CD4-positive, alpha-beta T cell treated with Interferon alpha-2 for 1 hour (primary cell): ENCODE data around the gene RLN3.
A peak's percentile ranks its signal among the peaks of the same experiment; 100 is the strongest.
"Not testable (repeated sequence)": the region's sequence is repeated elsewhere in the genome, so short reads cannot be mapped to it uniquely, and the experiment has no call there.

Source experiments
- DNase-seq, 2 donors: peaks; one replicate each; pipeline ENCODE4 v3.0.0-alpha.2; 2020 to 2022

Gene RLN3

GRCh38 chr19:14022469-14022868, 5.5 kb upstream of the RLN3 start:
- DNase-seq = no peak

- peak in 1 of 2 donors; percentile 48 for DNase-seq
Measured at GRCh38 chr19:14023404-14024235, 4.3 kb upstream of the RLN3 start.

- not testable (repeated sequence) for DNase-seq
Measured at GRCh38 chr19:14026652-14027192, 1.2 kb upstream of the RLN3 start.

- DNase-seq = no peak
Measured at GRCh38 chr19:14028901-14029300, 953 bp downstream of the RLN3 start.

- DNase-seq = peak; percentile 81 to 87
Measured at GRCh38 chr19:14030997-14031718, 3.2 kb downstream of the RLN3 start.

GRCh38 chr19:14031719-14032480, 4.0 kb downstream of the RLN3 start, which contains the start of gene IL27RA:
TSS of gene IL27RA (plus strand) at chr19:14031762. CDS start at chr19:14031873, 111 bp downstream.
- DNase-seq = peak; percentile 72 to 85

- no peak for DNase-seq
Measured at GRCh38 chr19:14033946-14034345, 6.0 kb downstream of the RLN3 start.

GRCh38 chr19:14035159-14035558, 7.2 kb downstream of the RLN3 start:
- DNase-seq = not testable (repeated sequence)

GRCh38 chr19:14035706-14036105, 7.8 kb downstream of the RLN3 start:
- DNase-seq = no peak

- no peak for DNase-seq
Measured at GRCh38 chr19:14039181-14039580, 11.2 kb downstream of the RLN3 start.

GRCh38 chr19:14042659-14043608, 15.0 kb downstream of the RLN3 start:
- DNase-seq = peak; percentile 56 to 75

- DNase-seq = not testable (repeated sequence)
Measured at GRCh38 chr19:14047866-14048265, 19.9 kb downstream of the RLN3 start.

- peak; percentile 75 to 81 for DNase-seq
Measured at GRCh38 chr19:14048443-14049153, 20.6 kb downstream of the RLN3 start.

- DNase-seq = no peak
Measured at GRCh38 chr19:14050512-14050911, 22.6 kb downstream of the RLN3 start.

GRCh38 chr19:14050961-14051360, 23.0 kb downstream of the RLN3 start:
- DNase-seq = not testable (repeated sequence)

GRCh38 chr19:14051980-14052379, 24.0 kb downstream of the RLN3 start:
- no peak for DNase-seq

GRCh38 chr19:14052470-14052869, 24.5 kb downstream of the RLN3 start:
- DNase-seq = no peak

GRCh38 chr19:14053032-14053431, 25.1 kb downstream of the RLN3 start:
- DNase-seq = no peak

- DNase-seq = no peak
Measured at GRCh38 chr19:14053500-14053899, 25.6 kb downstream of the RLN3 start.

GRCh38 chr19:14054099-14054498, 26.2 kb downstream of the RLN3 start:
- DNase-seq = no peak

- no peak for DNase-seq
Measured at GRCh38 chr19:14054721-14055120, 26.8 kb downstream of the RLN3 start.
